GM19395 (cell line): ENCODE measurements around the gene OBSCN.

Source experiments
- ATAC-seq: cut with Tn5 transposase; IDR thresholded peaks from one replicate; pipeline ENCODE4 v1.9.1; 2021; ENCODE audit warnings: mild to moderate bottlenecking, moderate library complexity; ENCODE audit not compliant: unreplicated experiment

OBSCN gene

DNA sequence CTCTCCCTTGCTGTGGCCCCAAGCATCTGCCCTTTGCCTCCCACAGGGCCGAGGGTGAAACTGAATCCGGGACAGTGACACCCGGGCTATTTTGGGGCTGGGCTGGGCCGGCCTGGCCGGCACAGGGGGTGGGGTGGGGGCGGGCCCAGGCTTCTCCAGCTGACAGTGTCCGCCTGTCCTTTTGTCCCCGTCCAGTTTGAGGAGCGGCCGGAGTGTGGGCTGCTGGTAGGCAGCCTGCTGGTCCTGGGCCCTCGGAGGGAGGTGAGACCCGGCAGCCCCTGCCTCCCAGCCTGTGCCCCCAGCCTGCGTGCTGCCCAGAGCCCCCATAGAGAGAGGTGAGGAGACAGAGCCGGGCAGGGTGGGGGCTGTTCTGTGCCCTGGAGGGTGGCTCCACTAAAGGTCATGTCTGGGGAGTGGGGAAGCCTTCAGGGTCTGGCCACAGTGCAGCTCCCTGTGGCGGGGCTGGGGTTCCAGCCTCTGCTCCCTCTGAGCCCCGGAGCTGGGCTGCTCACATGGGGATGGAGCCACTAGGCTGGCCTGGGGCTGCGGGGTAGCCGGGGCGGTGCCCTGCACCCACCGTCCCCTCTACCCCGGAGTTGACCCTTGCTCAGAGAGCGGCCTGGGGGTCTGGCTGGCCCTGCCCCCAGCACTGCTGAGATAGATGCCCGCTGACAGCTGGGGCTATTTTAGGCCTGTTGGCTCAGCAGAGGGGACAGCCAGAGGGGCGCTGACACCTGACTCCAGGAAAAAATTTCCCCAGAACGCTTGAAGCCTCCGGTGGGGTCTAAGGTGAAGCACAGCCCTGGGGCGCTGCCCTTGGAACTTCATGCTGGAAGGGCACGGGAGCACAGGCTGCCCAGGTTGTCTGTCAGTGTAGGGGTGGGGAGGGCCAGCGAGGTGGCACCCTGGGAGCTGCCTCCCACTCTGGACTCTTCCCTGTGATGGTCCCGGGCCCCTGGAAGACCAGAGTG is at the start of gene OBSCN:
Gene OBSCN (plus strand): TSS at position 194 of the 971 bp plus-strand sequence. CDS start 3,740 bp downstream, outside the sequence.
- no peak for ATAC-seq

DNA sequence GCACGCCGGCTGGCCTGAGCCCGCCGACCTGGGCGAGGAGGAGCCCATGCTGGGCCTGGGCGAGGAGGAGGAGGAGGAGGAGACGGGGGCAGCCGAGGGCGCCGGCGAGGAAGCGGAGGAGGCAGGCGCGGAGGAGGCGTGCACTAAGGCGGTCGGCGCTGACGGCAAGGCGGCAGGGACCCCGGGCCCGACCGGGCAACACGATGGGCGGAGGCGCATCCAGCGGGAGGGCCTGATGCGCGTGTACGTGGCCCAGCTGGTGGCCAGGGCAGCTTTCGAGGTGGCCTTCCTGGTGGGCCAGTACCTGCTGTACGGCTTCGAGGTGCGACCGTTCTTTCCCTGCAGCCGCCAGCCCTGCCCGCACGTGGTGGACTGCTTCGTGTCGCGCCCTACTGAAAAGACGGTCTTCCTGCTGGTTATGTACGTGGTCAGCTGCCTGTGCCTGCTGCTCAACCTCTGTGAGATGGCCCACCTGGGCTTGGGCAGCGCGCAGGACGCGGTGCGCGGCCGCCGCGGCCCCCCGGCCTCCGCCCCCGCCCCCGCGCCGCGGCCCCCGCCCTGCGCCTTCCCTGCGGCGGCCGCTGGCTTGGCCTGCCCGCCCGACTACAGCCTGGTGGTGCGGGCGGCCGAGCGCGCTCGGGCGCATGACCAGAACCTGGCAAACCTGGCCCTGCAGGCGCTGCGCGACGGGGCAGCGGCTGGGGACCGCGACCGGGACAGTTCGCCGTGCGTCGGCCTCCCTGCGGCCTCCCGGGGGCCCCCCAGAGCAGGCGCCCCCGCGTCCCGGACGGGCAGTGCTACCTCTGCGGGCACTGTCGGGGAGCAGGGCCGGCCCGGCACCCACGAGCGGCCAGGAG is 49.5 kb upstream of the OBSCN start:
- ATAC-seq, result no peak

GRCh38 chr1:228159008-228159665 is 48.7 kb upstream of the OBSCN start:
- ATAC-seq, result no peak

GRCh38 chr1:228160201-228160761 is 47.6 kb upstream of the OBSCN start:
- no peak for ATAC-seq

DNA sequence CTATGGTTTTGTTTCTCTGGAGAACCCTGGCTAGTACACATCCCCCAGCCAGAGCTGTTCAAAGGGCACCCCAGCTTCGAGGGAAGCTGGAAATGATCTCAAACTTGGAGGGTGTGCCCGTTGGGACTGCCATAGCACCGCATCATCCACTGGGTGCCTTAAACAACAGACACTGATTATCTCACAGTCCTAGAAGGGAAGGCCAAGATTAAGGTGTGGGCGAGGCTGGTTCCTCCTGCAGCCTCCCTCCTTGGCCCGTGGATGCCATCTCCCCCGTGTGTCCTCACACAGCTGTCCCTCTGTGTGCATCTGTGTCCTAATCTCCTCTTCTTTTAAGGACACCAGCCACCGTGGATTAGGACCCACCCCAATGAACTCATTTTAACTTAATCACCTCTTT is 46.5 kb upstream of the OBSCN start:
- no peak for ATAC-seq

- no peak for ATAC-seq
These were observed 46.0 kb upstream of the OBSCN start for GRCh38 chr1:228161866-228162265.

GRCh38 chr1:228162286-228163006 is 45.4 kb upstream of the OBSCN start:
- ATAC-seq, result no peak

DNA sequence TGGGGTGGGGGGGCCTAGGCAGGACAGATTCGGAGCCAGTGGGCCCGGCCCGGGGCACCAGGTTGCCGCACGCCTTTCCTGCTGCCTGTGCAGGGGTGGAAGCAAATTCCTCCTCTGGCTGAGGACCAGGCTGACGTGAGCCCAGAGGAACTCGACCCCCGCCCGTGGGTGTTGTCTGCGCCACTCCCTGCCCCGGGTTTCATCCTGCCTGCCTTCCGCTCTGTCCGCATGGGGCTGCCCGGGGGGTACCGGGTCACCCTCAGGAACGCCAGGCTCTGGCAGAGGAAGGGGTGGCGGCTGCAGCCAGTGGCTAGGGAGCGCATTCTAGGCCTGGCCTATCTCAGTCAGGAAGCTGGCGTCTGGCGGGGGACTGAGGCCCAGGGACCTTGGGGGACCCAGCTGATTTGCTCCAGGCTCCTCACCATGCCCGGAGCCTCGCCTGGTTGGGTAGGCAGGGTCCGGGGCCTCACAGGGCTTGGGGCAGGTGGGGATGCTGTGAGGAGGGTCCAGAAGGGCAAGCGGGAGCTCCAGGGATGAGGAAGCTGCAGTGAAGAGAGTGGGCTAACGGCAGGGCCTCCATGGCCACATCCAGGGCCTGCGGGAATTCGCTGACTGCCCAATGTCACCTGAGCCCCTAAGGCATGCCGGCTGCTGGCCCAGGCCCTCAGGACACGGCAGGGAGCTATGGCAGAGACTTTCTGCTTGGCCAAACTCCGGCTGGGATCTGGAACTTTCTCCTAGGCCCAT is 44.7 kb upstream of the OBSCN start:
- ATAC-seq, result no peak

GRCh38 chr1:228163776-228164519 is 43.9 kb upstream of the OBSCN start:
- ATAC-seq, result no peak

DNA sequence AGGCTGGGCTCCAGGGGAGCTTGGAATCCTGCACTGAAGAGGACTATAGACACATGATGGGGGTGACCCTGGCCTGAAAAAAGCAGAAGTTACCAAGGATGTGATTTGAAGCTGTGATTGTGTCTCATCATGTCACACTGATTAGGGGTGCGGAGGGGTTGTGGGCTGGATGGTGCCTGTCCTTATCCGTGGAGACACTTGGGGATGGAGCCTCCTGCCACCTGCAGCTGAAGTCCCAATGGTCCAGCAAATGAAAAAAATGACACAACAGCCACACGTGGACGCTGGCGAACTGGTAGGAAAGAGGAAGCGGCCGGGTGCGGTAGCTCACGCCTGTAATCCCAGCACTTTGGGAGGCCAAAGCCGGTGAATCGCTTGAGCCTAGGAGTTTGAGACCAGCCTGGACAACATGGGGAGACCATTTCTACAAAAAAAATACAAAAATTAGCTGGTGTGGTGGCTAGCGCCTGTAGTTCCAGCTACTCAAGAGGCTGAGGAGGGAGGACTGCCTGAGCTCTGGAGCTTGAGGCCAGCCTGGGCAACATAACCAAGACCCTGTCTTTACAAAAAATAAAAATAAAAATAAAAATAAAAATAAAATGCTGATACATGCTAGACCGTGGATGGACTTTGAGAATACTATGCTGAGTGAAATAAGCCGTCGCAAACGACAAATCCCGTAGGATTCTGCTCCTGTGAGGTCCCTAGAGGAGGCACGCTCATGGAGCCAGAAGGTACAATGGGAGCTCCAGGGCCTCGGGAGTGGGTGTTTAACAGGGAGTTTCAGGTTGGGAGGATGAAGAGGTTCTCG is 43.1 kb upstream of the OBSCN start:
- ATAC-seq, result peak; percentile 1

DNA sequence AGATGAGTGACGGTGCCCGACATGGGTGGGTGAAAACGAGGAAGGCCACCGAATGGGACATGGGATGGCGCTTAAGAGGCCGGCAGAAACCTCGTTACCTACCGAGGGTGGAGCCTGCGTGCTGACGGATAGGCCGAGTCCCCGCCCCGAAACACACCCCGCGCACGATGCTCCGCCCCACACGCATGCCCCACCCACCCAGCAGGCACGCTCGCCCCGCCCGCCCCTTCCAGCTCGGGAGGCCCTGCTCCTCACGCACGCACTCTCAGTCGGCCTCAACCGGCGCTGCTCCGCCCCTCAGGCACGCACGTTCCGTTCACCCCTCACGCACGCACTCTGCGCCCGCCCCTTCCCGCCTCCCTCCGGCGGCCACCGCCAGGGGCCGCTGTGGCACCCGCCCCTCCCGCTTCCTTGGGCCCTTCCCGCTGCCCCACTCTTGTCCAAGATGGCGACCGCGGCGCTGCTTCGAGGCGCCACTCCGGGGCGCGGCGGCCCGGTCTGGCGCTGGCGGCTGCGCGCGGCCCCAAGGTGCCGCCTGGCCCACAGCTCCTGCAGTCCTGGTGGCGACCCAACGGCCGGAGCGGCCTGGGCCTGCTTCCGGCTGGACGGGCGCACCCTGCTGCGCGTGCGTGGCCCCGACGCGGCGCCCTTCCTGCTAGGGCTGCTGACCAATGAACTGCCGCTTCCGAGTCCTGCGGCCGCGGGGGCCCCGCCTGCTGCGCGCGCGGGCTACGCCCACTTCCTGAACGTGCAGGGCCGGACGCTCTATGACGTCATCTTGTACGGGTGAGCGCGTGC is 42.3 kb upstream of the OBSCN start, which contains the start of gene IBA57:
Gene IBA57 (plus strand): TSS at position 433 of the 798 bp plus-strand sequence. CDS start 13 bp downstream, at position 446.
- ATAC-seq, result peak; percentile 86

DNA sequence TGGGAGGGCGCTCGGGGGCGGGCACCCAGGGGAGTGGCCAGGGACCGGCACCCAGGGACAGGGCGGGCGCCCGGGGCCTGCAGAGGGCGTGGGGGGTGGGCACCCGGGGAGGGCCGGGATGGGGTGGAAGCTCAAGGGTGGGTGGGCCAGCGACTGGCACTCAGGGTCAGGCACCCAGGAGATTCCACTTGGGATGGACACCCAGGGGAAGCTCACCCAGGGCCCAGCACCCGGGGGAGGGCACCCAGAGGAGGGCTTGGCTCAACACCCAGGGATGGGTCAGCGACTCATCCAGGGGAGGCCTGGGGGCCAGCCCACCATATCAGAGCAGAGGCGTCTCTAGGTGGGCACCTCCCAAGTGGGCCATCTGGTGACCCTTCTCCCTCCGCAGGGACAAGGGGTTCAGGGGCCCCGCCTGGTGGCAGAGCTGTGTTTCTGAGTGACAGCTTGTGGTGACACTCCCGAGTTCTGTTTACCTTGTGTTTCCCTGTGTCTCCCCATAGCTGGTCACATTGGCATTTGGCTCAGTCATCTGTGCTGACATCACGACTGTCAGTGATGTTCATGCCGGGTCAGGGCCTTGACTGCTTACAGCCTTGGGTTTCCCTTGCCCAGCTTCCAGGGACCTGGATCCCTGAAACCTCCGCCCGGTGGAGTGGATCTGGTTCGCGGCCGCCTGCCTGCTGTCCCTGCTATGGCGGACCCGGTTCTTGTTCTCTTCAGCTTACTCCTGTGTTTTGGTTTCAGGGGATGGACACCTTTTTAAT is 41.5 kb upstream of the OBSCN start:
- peak; percentile 32 for ATAC-seq

DNA sequence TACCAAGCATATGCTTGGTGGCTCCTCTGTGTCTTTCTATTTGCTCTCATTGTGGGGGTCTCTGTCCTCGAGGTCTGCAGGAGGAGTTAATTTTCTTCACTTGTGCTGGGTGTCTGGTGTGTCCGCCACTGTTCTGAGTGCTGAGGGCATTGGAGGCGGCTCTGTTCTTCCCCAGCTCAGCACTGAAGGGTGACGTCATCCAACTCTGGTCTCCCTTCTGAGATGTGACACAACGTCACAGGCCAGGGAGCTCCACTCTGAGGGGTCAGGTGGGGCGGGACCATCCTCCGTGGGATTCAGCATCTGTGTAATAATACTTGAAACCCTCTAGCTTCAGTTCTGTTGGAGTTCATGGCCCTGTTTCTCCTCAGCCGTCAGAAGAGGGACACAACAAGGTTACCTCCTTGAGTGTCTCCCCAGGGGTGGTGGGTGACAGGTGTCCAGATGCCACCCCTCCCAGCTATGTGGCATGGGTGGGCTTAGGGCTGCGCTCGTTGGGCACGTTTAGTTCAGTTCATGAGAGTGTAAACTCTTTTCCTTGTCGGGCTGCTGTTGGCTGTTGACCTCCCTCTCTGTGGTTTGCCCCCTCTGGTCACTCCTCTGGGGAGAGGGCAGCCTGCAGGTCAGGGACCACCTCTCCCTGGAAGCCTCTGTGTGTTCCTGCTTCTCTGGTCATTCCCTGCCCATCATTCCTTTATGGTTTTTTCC is 39.1 kb upstream of the OBSCN start:
- ATAC-seq, result no peak

DNA sequence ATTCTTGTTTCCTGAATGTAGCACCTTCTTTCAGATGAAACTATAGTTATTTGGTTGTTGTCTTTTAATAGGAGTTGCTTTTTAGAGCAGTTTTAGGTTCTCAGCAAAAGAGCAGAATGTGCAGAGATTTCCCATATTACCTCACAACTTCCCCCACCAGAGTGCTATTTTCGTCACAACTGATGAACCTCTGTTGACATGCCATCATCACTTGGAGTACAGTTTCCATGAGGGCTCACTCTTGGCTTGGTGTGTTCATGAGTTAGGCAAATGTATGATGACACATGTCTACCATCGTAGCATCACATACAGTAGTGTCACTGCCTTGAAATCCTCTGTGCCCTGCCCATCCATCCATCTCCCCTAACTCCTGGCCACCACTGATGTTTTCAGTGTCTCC is 38.5 kb upstream of the OBSCN start:
- ATAC-seq, result no peak

- no peak for ATAC-seq
These were observed 37.2 kb upstream of the OBSCN start for GRCh38 chr1:228170666-228171065.
